Liver (tissue), 9 donors: ENCODE results near the gene XK. TPM values are rescaled to one million over a fixed set of nuclear protein-coding genes. Genes with fewer than 3 reads are reported as not detected.

ENCODE experiments used
- DNase-seq: peaks from one replicate; pipeline ENCODE4 v3.0.0-alpha.2; 2017; ENCODE audit warnings: low spot score
- H3K27ac ChIP-seq, 2 donors: one replicate each; pipeline ENCODE4 v1.7.0; 2013; ENCODE audit warnings: inconsistent platforms in 2 of 2, low read length in 2 of 2, control low read depth in 1 of 2, low read depth in 1 of 2, mild to moderate bottlenecking in 1 of 2
- H3K27me3 ChIP-seq, 4 donors: one replicate each; pipeline versions ENCODE4 v1.6.1 to v1.7.0; 2013; ENCODE audit warnings: low read length in 3 of 4, inconsistent platforms in 1 of 4, mild to moderate bottlenecking in 1 of 4, moderate library complexity in 1 of 4; ENCODE audit not compliant: control insufficient read depth in 4 of 4, insufficient read depth in 4 of 4
- H3K36me3 ChIP-seq, 4 donors: one replicate each; pipeline versions ENCODE4 v1.6.1 to v1.7.0; 2013; ENCODE audit warnings: low read length in 3 of 4, mild to moderate bottlenecking in 3 of 4, low read depth in 1 of 4, moderate library complexity in 1 of 4; ENCODE audit not compliant: control insufficient read depth in 4 of 4, insufficient read depth in 3 of 4
- H3K4me1 ChIP-seq, 4 donors: one replicate each; pipeline versions ENCODE4 v1.6.1 to v1.7.0; 2013; ENCODE audit warnings: low read length in 3 of 4, mild to moderate bottlenecking in 3 of 4, moderate library complexity in 1 of 4; ENCODE audit not compliant: control insufficient read depth in 4 of 4, insufficient read depth in 4 of 4
- H3K4me3 ChIP-seq, 3 donors: one replicate each; pipeline versions ENCODE4 v1.6.1 to v1.7.0; 2013; ENCODE audit warnings: low read length in 3 of 3, control low read depth in 1 of 3, low read depth in 1 of 3, mild to moderate bottlenecking in 1 of 3
- H3K9ac ChIP-seq, 2 donors: one replicate each; pipeline ENCODE4 v1.7.0; 2013; ENCODE audit warnings: low read length in 2 of 2, mild to moderate bottlenecking in 2 of 2, moderate library complexity in 2 of 2, control low read depth in 1 of 2, low read depth in 1 of 2
- H3K9me3 ChIP-seq, 4 donors: one replicate each; pipeline versions ENCODE4 v1.6.1 to v1.7.0; 2013; ENCODE audit warnings: low read length in 3 of 4; ENCODE audit not compliant: control insufficient read depth in 4 of 4
- CTCF ChIP-seq: fragments of 150-350 bp; IDR thresholded peaks from 2 replicates; pipeline ENCODE4 v1.5.1; 2017; ENCODE audit warnings: improper control_type of control experiment, low read depth, low read length; ENCODE audit not compliant: missing input control
- EGR1 ChIP-seq, 2 donors: IDR thresholded peaks; 2 replicates each; pipeline ENCODE4 v1.6.1; 2016 to 2018; ENCODE audit warnings: antibody characterized with exemption in 2 of 2, low read depth in 2 of 2
- FOXA1 ChIP-seq: IDR thresholded peaks from 2 replicates; pipeline ENCODE4 v1.6.1; 2016; ENCODE audit warnings: antibody characterized with exemption
- FOXA2 ChIP-seq: IDR thresholded peaks from 2 replicates; pipeline ENCODE4 v1.6.1; 2016; ENCODE audit warnings: antibody characterized with exemption
- GABPA ChIP-seq, 2 donors: IDR thresholded peaks in 1 of 2; conservative IDR thresholded peaks in 1 of 2; 2 replicates each; pipeline ENCODE4 v1.6.1; 2016; ENCODE audit warnings: antibody characterized with exemption in 2 of 2, mild to moderate bottlenecking in 1 of 2, moderate library complexity in 1 of 2
- HNF4A ChIP-seq, 2 donors: conservative IDR thresholded peaks; 2 replicates each; pipeline ENCODE4 v1.6.1; 2016; ENCODE audit warnings: antibody characterized with exemption in 2 of 2, mild to moderate bottlenecking in 2 of 2
- HNF4G ChIP-seq: IDR thresholded peaks from 2 replicates; pipeline ENCODE4 v1.6.1; 2016; ENCODE audit warnings: antibody characterized with exemption
- JUND ChIP-seq, 2 donors: IDR thresholded peaks; 2 replicates each; pipeline ENCODE4 v1.6.1; 2016; ENCODE audit warnings: antibody characterized with exemption in 2 of 2
- NR2F2 ChIP-seq: IDR thresholded peaks from 2 replicates; pipeline ENCODE4 v1.6.1; 2016; ENCODE audit warnings: antibody characterized with exemption
- RAD21 ChIP-seq, 2 donors: IDR thresholded peaks; 2 replicates each; pipeline ENCODE4 v1.6.1; 2016; ENCODE audit warnings: antibody characterized with exemption in 2 of 2, mild to moderate bottlenecking in 2 of 2
- RXRA ChIP-seq, 2 donors: IDR thresholded peaks; 2 replicates each; pipeline ENCODE4 v1.6.1; 2017 to 2018; ENCODE audit warnings: antibody characterized with exemption in 2 of 2, mild to moderate bottlenecking in 1 of 2
- SP1 ChIP-seq: IDR thresholded peaks from 2 replicates; pipeline ENCODE4 v1.6.1; 2018; ENCODE audit warnings: antibody characterized with exemption, mild to moderate bottlenecking
- TAF1 ChIP-seq: conservative IDR thresholded peaks from 2 replicates; pipeline ENCODE4 v1.6.1; 2016; ENCODE audit warnings: antibody characterized with exemption, mild to moderate bottlenecking
- YY1 ChIP-seq: IDR thresholded peaks from 2 replicates; pipeline ENCODE4 v1.6.1; 2016; ENCODE audit warnings: antibody characterized with exemption, mild to moderate bottlenecking
- ZBTB33 ChIP-seq: IDR thresholded peaks from 2 replicates; pipeline ENCODE4 v1.6.1; 2016; ENCODE audit warnings: antibody characterized with exemption
- WGBS: extraction: QIAGEN DNeasy Blood & Tissue Kit; methylation state at CpG from one replicate; pipeline ENCODE4 v1.1.7; 2013; 5-methylcytosine and 5-hydroxymethylcytosine counted together
- polyA plus RNA-seq, 2 donors: library from polyadenylated mRNA; stranded (reverse) in 1 of 2; unstranded in 1 of 2; fragments of 200-250 nt in 1 of 2; fragments of >200 nt in 1 of 2; fragmentation: Nextera tagmentation in 1 of 2; extraction: Ambion mirVana in 1 of 2; gene quantifications; one replicate each; pipeline versions ENCODE4 v1.2.1 to v1.2.3, GENCODE V29; 2013 to 2015
- total RNA-seq, 2 donors: library from RNA; depleted of rRNA; stranded (reverse); fragments of >200 nt; gene quantifications; one replicate each; pipeline ENCODE4 v1.2.3, GENCODE V29; 2014
- TF ChIP-seq, protein P1 (sequence below): IDR thresholded peaks from 2 replicates; pipeline ENCODE4 v1.6.1; 2016; ENCODE audit warnings: antibody characterized with exemption
- TF ChIP-seq, protein P2 (sequence below): IDR thresholded peaks from 2 replicates; pipeline ENCODE4 v1.6.1; 2016; ENCODE audit warnings: antibody characterized with exemption, mild to moderate bottlenecking
- donor health status: healthy.
- donor health status: healthy.
- donor health status: healthy.
- donor health status: healthy.
- donor health status: healthy.

Gene XK
- total and polyA plus RNA-seq, 4 donors = 0.83 to 68.4 (median 2.0) TPM

- Histone ChIP-seq H3K9ac (no peak overlapping the region), H3K4me1 (no peaks in the 10 kb centered on the region), H3K27ac (no peak overlapping the region), H3K9me3 (no peaks in the 10 kb centered on the region), H3K4me3 (no peak overlapping the region), H3K27me3 (no peaks in the 10 kb centered on the region), H3K36me3 (no peaks in the 10 kb centered on the region)
- TF ChIP-seq ZBTB33 (no peak), FOXA1 (no peak), SP1 (no peak), EGR1 (IDR thresholded peaks at IDR 0.05; ENCODE audit: low read depth in 2 of 2) (no peak), FOXA2 (no peak), TAF1 (no peak)
- TF ChIP-seq, protein P1, sequence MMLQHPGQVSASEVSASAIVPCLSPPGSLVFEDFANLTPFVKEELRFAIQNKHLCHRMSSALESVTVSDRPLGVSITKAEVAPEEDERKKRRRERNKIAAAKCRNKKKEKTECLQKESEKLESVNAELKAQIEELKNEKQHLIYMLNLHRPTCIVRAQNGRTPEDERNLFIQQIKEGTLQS = no peak
- 96% methylated on average over 3 of the region's 3 CpGs for WGBS
- no peak for DNase-seq
Observed at GRCh38 chrX:37692918-37693317, 7.3 kb downstream of the XK start.

GRCh38 chrX:37697169-37697760, 11.7 kb downstream of the XK start:
- Histone ChIP-seq H3K9me3 (no peaks in the 10 kb centered on the region), H3K36me3 (no peaks in the 10 kb centered on the region)

GRCh38 chrX:37701588-37701987, 16.0 kb downstream of the XK start:
- Histone ChIP-seq H3K9ac (no peak overlapping the region), H3K27ac (no peak overlapping the region), H3K4me3 (no peak overlapping the region), H3K27me3 (no peaks in the 10 kb centered on the region), H3K36me3 (no peaks in the 10 kb centered on the region), H3K4me1 (no peaks in the 10 kb centered on the region), H3K9me3 (no peaks in the 10 kb centered on the region)
- no peak for DNase-seq
- 100% methylated on average over 4 of the region's 4 CpGs for WGBS
- no peak for TF ChIP-seq NR2F2
- no peak for TF ChIP-seq SP1
- TF ChIP-seq TAF1 = no peak
- TF ChIP-seq RAD21 (IDR thresholded peaks at IDR 0.05) = no peak
- no peak for TF ChIP-seq JUND (IDR thresholded peaks at IDR 0.05)
- TF ChIP-seq YY1 = no peak
- no peak for TF ChIP-seq FOXA1
- no peak for TF ChIP-seq EGR1 (IDR thresholded peaks at IDR 0.05; ENCODE audit: low read depth in 2 of 2)
- TF ChIP-seq HNF4G = no peak
- TF ChIP-seq GABPA (IDR thresholded peaks at IDR 0.05 in 1 of 2, conservative IDR thresholded peaks at IDR 0.05 in 1 of 2) = no peak
- TF ChIP-seq RXRA (IDR thresholded peaks at IDR 0.05) = no peak
- TF ChIP-seq, protein P1 = no peak
- TF ChIP-seq, protein P2, sequence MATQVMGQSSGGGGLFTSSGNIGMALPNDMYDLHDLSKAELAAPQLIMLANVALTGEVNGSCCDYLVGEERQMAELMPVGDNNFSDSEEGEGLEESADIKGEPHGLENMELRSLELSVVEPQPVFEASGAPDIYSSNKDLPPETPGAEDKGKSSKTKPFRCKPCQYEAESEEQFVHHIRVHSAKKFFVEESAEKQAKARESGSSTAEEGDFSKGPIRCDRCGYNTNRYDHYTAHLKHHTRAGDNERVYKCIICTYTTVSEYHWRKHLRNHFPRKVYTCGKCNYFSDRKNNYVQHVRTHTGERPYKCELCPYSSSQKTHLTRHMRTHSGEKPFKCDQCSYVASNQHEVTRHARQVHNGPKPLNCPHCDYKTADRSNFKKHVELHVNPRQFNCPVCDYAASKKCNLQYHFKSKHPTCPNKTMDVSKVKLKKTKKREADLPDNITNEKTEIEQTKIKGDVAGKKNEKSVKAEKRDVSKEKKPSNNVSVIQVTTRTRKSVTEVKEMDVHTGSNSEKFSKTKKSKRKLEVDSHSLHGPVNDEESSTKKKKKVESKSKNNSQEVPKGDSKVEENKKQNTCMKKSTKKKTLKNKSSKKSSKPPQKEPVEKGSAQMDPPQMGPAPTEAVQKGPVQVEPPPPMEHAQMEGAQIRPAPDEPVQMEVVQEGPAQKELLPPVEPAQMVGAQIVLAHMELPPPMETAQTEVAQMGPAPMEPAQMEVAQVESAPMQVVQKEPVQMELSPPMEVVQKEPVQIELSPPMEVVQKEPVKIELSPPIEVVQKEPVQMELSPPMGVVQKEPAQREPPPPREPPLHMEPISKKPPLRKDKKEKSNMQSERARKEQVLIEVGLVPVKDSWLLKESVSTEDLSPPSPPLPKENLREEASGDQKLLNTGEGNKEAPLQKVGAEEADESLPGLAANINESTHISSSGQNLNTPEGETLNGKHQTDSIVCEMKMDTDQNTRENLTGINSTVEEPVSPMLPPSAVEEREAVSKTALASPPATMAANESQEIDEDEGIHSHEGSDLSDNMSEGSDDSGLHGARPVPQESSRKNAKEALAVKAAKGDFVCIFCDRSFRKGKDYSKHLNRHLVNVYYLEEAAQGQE = no peak

More at GRCh38 chrX:37697169-37697760, 11.7 kb downstream of the XK start:
- DNase-seq = no peak
- H3K27ac ChIP-seq = no peak overlapping the region
- no peak overlapping the region for H3K4me3 ChIP-seq
- H3K9ac ChIP-seq = no peak overlapping the region
- no peaks in the 10 kb centered on the region for H3K27me3 ChIP-seq
- H3K4me1 ChIP-seq = no peaks in the 10 kb centered on the region
- no peak for TF ChIP-seq GABPA (IDR thresholded peaks at IDR 0.05 in 1 of 2, conservative IDR thresholded peaks at IDR 0.05 in 1 of 2)
- no peak for TF ChIP-seq CTCF
- TF ChIP-seq FOXA2 = no peak
- no peak for TF ChIP-seq HNF4A (conservative IDR thresholded peaks at IDR 0.05)
- TF ChIP-seq EGR1 (IDR thresholded peaks at IDR 0.05; ENCODE audit: low read depth in 2 of 2) = no peak
- WGBS = 55% methylated on average over 1 of the region's 1 CpG
